H1 (cell line): ENCODE data around the gene NELFA.

Source experiments
- BCL11A ChIP-seq, 2 experiments: IDR thresholded peaks; one replicate each; pipeline ENCODE4 v1.6.1; 2011; ENCODE audit warnings: low read depth in 2 of 2, low read length in 2 of 2, mild to moderate bottlenecking in 2 of 2
- CEBPB ChIP-seq: IDR thresholded peaks from 2 replicates; pipeline ENCODE4 v1.6.1; 2012; ENCODE audit warnings: low read depth, low read length
- EGR1 ChIP-seq: IDR thresholded peaks from 2 replicates; pipeline ENCODE4 v1.6.1; 2011; ENCODE audit warnings: low read depth, low read length, borderline replicate concordance
- EP300 ChIP-seq, 2 experiments: IDR thresholded peaks; 1 replicate in 1 of 2; 2 replicates in 1 of 2; pipeline ENCODE4 v1.6.1; 2011 to 2012; ENCODE audit warnings: low read depth in 2 of 2, low read length in 2 of 2, mild to moderate bottlenecking in 2 of 2, borderline replicate concordance in 1 of 2, inconsistent platforms in 1 of 2, moderate library complexity in 1 of 2
- EZH2 ChIP-seq: fragments of 200-600 bp; sonication (generic); IDR thresholded peaks from 2 replicates; pipeline ENCODE4 v1.7.1; 2012; ENCODE audit warnings: low read depth, mild to moderate bottlenecking, moderate library complexity, low read length, inconsistent platforms; ENCODE audit not compliant: severe bottlenecking
- POLR2A ChIP-seq, 2 experiments: IDR thresholded peaks; 1 replicate in 1 of 2; 2 replicates in 1 of 2; pipeline ENCODE4 v1.6.1; 2011; ENCODE audit warnings: low read depth in 2 of 2, low read length in 2 of 2, mild to moderate bottlenecking in 2 of 2; ENCODE audit errors: control extremely low read depth in 1 of 2
- POLR2AphosphoS5 ChIP-seq: IDR thresholded peaks from 2 replicates; pipeline ENCODE4 v1.6.1; 2011; ENCODE audit warnings: low read depth, low read length
- SUZ12 ChIP-seq: fragments of 200-600 bp; sonication (generic); IDR thresholded peaks from 2 replicates; pipeline ENCODE4 v1.6.1; 2012; ENCODE audit warnings: mild to moderate bottlenecking, inconsistent platforms, low read length, moderate library complexity, mixed read lengths
- TAF1 ChIP-seq: IDR thresholded peaks from 2 replicates; pipeline ENCODE4 v1.6.1; 2011; ENCODE audit warnings: mild to moderate bottlenecking, low read depth, low read length
- TF ChIP-seq, protein P1 (sequence below), 3 experiments: IDR thresholded peaks; 1 replicate in 2 of 3; 2 replicates in 1 of 3; pipeline versions ENCODE4 v1.5.1 to v1.6.1; 2011; ENCODE audit warnings: low read length in 3 of 3, mild to moderate bottlenecking in 3 of 3, inconsistent platforms in 2 of 3, low read depth in 1 of 3, moderate library complexity in 1 of 3; ENCODE audit not compliant: insufficient read depth in 1 of 3; ENCODE audit errors: control extremely low read depth in 1 of 3
- TF ChIP-seq, protein P2 (sequence below): IDR thresholded peaks from 2 replicates; pipeline ENCODE4 v1.6.1; 2011; ENCODE audit warnings: low read length, improper control_type of control experiment

DNA sequence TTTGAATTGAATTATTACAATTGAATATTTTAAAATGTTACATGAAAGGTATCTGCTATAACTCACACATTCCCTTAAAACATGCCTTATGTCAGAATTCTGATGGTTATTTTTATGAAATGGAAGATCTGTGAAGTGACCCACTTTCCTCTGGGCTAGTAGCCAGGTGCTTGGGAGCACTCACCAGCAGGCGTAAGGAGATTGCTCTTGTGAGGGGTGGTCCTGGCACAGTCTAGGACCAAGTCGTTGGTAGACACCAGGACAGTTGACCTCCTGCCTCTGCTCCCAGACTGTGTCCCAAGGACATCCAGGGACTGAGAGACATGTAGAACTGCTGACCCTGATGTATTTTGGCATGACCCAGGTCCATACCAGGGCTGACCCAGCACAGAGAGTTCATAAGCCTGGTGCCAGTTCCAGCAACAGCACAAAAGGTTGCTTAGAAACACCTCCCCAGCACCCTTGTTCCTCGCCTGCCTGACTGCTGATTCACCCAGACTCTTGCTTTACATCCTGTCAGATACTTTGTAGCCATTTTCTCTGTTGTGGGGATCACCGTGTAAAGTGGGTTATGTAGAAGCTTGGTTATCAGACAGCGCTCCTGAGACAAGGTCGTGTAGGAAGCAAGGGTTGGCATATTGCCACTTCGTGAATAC, 48.5 kb downstream of the NELFA start:
- TF ChIP-seq EGR1 (no peak), EP300 (IDR thresholded peaks at IDR 0.05; ENCODE audit: borderline replicate concordance in 1 of 2, low read depth in 2 of 2, low read length in 2 of 2) (no peak), BCL11A (IDR thresholded peaks at IDR 0.05; ENCODE audit: low read depth in 2 of 2, low read length in 2 of 2) (no peak), TAF1 (no peak), POLR2AphosphoS5 (no peak), EZH2 (no peak), POLR2A (IDR thresholded peaks at IDR 0.05; ENCODE audit: control extremely low read depth in 1 of 2, low read depth in 2 of 2, low read length in 2 of 2) (no peak), SUZ12 (no peak), CEBPB (no peak)
- TF ChIP-seq, protein P1, sequence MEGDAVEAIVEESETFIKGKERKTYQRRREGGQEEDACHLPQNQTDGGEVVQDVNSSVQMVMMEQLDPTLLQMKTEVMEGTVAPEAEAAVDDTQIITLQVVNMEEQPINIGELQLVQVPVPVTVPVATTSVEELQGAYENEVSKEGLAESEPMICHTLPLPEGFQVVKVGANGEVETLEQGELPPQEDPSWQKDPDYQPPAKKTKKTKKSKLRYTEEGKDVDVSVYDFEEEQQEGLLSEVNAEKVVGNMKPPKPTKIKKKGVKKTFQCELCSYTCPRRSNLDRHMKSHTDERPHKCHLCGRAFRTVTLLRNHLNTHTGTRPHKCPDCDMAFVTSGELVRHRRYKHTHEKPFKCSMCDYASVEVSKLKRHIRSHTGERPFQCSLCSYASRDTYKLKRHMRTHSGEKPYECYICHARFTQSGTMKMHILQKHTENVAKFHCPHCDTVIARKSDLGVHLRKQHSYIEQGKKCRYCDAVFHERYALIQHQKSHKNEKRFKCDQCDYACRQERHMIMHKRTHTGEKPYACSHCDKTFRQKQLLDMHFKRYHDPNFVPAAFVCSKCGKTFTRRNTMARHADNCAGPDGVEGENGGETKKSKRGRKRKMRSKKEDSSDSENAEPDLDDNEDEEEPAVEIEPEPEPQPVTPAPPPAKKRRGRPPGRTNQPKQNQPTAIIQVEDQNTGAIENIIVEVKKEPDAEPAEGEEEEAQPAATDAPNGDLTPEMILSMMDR (IDR thresholded peaks at IDR 0.05; ENCODE audit: control extremely low read depth in 1 of 3, insufficient read depth in 1 of 3, low read depth in 1 of 3, low read length in 3 of 3): no peak
- TF ChIP-seq, protein P2, sequence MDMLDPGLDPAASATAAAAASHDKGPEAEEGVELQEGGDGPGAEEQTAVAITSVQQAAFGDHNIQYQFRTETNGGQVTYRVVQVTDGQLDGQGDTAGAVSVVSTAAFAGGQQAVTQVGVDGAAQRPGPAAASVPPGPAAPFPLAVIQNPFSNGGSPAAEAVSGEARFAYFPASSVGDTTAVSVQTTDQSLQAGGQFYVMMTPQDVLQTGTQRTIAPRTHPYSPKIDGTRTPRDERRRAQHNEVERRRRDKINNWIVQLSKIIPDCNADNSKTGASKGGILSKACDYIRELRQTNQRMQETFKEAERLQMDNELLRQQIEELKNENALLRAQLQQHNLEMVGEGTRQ: no peak
